Measurements from ENCODE around the gene KRTAP9-8.
"Not testable (repeated sequence)": the region's sequence is repeated elsewhere in the genome, so short reads cannot be mapped to it uniquely, and the experiment has no call there.

Gene KRTAP9-8

DNA sequence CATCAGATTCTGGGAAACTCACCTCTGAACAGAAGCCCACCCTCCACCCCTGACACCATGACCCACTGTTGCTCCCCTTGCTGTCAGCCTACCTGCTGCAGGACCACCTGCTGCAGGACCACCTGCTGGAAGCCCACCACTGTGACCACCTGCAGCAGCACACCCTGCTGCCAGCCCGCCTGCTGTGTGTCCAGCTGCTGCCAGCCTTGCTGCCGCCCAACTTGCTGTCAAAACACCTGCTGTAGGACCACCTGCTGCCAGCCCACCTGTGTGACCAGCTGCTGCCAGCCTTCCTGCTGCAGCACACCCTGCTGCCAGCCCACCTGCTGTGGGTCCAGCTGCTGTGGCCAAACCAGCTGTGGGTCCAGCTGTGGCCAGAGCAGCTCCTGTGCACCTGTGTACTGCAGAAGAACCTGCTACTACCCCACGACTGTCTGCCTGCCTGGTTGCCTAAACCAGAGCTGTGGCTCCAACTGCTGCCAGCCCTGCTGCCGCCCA lies 11.2 kb upstream of the KRTAP9-8 start, which contains the start of gene KRTAP9-2:
TSS of gene KRTAP9-2 (plus strand) at position 51 of the 498 bp plus-strand sequence. CDS start at position 58, 7 bp downstream.
- not testable (repeated sequence) for H3K9me3 ChIP-seq (ENCODE audit: insufficient read depth, low read depth, low read length); H3K27me3 ChIP-seq (ENCODE audit: insufficient read depth, low read length)
- 86% methylated on average over 2 of the region's 4 CpGs for WGBS

DNA sequence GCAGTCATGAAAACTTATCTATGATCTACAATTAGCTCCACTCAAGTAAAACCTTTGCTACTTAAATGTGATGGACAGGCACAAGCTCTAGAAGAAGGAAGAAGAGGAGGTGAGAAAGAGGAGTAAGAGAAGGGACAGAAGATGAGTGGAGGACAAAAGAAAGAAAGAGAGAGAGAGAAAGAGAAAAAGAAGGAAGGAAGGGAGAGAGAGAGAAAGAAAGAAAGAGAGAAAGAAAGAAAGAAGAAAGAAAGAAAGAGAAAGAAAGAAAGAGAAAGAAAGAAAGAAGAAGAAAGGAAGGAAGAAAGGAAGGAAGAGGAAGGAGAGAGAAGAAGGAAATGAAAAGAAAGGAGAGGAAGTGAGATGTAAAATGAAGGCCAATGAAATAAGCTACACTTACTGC lies 7.7 kb upstream of the KRTAP9-8 start:
- Histone ChIP-seq H3K4me3 (ENCODE audit: low read length) (no peak overlapping the region), H3K4me1 (ENCODE audit: insufficient read depth, low read length) (no peaks in the 10 kb centered on the region), H3K27ac (ENCODE audit: low read depth, low read length) (no peak overlapping the region), H3K9me3 (ENCODE audit: insufficient read depth, low read depth, low read length) (no peaks in the 10 kb centered on the region), H3K27me3 (ENCODE audit: insufficient read depth, low read length) (no peaks in the 10 kb centered on the region), H3K36me3 (ENCODE audit: insufficient read depth, low read length) (no peaks in the 10 kb centered on the region), H3K9ac (ENCODE audit: low read depth, low read length) (no peak overlapping the region)

More for the DNA sequence above, 11.2 kb upstream of the KRTAP9-8 start, which contains the start of gene KRTAP9-2:
- H3K4me3 ChIP-seq (ENCODE audit: low read length); H3K4me1 ChIP-seq (ENCODE audit: insufficient read depth, low read length); H3K9ac ChIP-seq (ENCODE audit: low read depth, low read length); H3K36me3 ChIP-seq (ENCODE audit: insufficient read depth, low read length); H3K27ac ChIP-seq (ENCODE audit: low read depth, low read length): not testable (repeated sequence)

DNA sequence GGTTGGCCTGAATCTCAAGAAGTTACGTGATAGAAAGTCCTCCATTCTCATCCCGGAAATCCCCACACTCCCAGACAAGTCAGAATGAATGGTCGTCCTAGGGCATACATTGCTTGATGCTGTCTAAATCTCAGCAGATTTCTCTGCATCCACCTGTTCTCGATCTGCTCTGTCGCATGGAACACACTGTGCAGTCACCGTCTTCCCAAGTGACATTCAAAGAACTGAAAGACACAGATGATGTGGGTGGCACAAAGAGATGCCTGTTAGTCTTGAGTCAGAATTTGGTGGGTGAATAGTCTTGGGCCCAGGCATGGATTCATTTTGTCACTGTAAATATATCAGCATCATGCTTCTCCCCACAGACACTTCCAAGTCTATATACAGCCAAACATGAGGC lies 6.1 kb upstream of the KRTAP9-8 start:
- no peak overlapping the region for H3K27ac ChIP-seq (ENCODE audit: low read depth, low read length)
- 93% methylated on average over 6 of the region's 6 CpGs for WGBS
- no peak overlapping the region for H3K9ac ChIP-seq (ENCODE audit: low read depth, low read length)
- no peaks in the 10 kb centered on the region for H3K9me3 ChIP-seq (ENCODE audit: insufficient read depth, low read depth, low read length)
- H3K4me1 ChIP-seq (ENCODE audit: insufficient read depth, low read length): no peaks in the 10 kb centered on the region
- H3K36me3 ChIP-seq (ENCODE audit: insufficient read depth, low read length): no peaks in the 10 kb centered on the region
- no peak overlapping the region for H3K4me3 ChIP-seq (ENCODE audit: low read length)
- no peaks in the 10 kb centered on the region for H3K27me3 ChIP-seq (ENCODE audit: insufficient read depth, low read length)

DNA sequence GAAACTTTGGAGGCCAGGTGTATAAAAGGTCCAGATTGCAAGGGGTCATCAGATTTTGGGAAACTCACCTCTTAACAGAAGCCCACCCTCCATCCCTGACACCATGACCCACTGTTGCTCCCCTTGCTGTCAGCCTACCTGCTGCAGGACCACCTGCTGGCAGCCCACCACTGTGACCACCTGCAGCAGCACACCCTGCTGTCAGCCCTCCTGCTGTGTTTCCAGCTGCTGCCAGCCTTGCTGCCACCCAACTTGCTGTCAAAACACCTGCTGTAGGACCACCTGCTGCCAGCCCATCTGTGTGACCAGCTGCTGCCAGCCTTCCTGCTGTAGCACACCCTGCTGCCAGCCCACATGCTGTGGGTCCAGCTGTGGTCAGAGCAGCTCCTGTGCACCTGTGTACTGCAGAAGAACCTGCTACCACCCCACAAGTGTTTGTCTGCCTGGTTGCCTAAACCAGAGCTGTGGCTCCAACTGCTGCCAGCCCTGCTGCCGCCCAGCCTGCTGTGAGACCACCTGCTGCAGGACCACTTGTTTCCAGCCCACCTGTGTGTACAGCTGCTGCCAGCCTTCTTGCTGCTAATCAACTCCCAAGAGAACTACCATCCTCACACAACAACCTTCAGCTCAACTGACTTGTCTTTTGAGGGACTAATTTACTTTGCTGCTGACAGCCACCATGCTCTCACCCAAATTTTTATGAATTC lies 5.2 kb upstream of the KRTAP9-8 start, which contains the start of gene KRTAP9-3:
TSS of gene KRTAP9-3 (plus strand) at position 51 of the 707 bp plus-strand sequence. CDS start at position 104, 53 bp downstream.
- H3K4me1 ChIP-seq (ENCODE audit: insufficient read depth, low read length); H3K36me3 ChIP-seq (ENCODE audit: insufficient read depth, low read length); H3K4me3 ChIP-seq (ENCODE audit: low read length); H3K9ac ChIP-seq (ENCODE audit: low read depth, low read length); H3K9me3 ChIP-seq (ENCODE audit: insufficient read depth, low read depth, low read length); H3K27me3 ChIP-seq (ENCODE audit: insufficient read depth, low read length); H3K27ac ChIP-seq (ENCODE audit: low read depth, low read length): not testable (repeated sequence)
- WGBS: 91% methylated on average over 1 of the region's 1 CpG

- not testable (repeated sequence) for H3K9ac ChIP-seq (ENCODE audit: low read depth, low read length); H3K4me1 ChIP-seq (ENCODE audit: insufficient read depth, low read length); H3K27me3 ChIP-seq (ENCODE audit: insufficient read depth, low read length); H3K9me3 ChIP-seq (ENCODE audit: insufficient read depth, low read depth, low read length); H3K36me3 ChIP-seq (ENCODE audit: insufficient read depth, low read length); H3K27ac ChIP-seq (ENCODE audit: low read depth, low read length); H3K4me3 ChIP-seq (ENCODE audit: low read length)
- WGBS: 86% methylated on average over 4 of the region's 4 CpGs
Observed at GRCh38 chr17:41237116-41237515, 683 bp upstream of the KRTAP9-8 start.

GRCh38 chr17:41246995-41247787 lies 9.4 kb downstream of the KRTAP9-8 start:
- not testable (repeated sequence) for H3K36me3 ChIP-seq (ENCODE audit: insufficient read depth, low read length); H3K4me1 ChIP-seq (ENCODE audit: insufficient read depth, low read length); H3K27ac ChIP-seq (ENCODE audit: low read depth, low read length); H3K27me3 ChIP-seq (ENCODE audit: insufficient read depth, low read length); H3K4me3 ChIP-seq (ENCODE audit: low read length); H3K9ac ChIP-seq (ENCODE audit: low read depth, low read length); H3K9me3 ChIP-seq (ENCODE audit: insufficient read depth, low read depth, low read length)
- WGBS: 90% methylated on average over 1 of the region's 2 CpGs

GRCh38 chr17:41249637-41250240 lies 11.9 kb downstream of the KRTAP9-8 start, which contains the start of gene KRTAP9-4:
TSS of gene KRTAP9-4 (plus strand) at chr17:41249687. CDS start at chr17:41249721, 34 bp downstream.
- peaks cover 15% of the 10 kb centered on the region for H3K27me3 ChIP-seq (ENCODE audit: insufficient read depth, low read length)

DNA sequence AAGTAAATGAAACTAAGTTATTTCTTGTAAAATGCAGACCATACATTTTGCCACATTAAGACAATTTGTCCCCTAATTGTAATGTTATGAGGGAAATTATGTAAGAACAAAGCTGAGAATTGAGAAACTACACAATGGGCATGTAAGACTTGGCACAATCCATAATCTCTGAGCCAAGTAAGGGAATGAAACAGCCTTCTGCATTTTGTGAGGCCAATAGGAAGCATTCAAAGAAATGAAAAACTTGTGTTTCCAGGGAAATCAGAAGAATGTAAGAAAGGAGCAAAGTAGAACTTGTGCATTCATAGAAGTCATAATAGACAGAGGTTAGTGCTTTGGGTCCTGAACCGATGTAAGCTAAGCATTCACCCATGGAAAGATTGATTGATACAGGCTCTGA lies 13.5 kb downstream of the KRTAP9-8 start:
- no peak overlapping the region for H3K27ac ChIP-seq (ENCODE audit: low read depth, low read length)
- H3K4me1 ChIP-seq (ENCODE audit: insufficient read depth, low read length): no peaks in the 10 kb centered on the region
- 90% methylated on average over 1 of the region's 1 CpG for WGBS
- H3K9me3 ChIP-seq (ENCODE audit: insufficient read depth, low read depth, low read length): no peaks in the 10 kb centered on the region
- no peaks in the 10 kb centered on the region for H3K36me3 ChIP-seq (ENCODE audit: insufficient read depth, low read length)
- H3K4me3 ChIP-seq (ENCODE audit: low read length): no peak overlapping the region
- no peak overlapping the region for H3K9ac ChIP-seq (ENCODE audit: low read depth, low read length)
- H3K27me3 ChIP-seq (ENCODE audit: insufficient read depth, low read length): peaks cover 15% of the 10 kb centered on the region

More at GRCh38 chr17:41249637-41250240, 11.9 kb downstream of the KRTAP9-8 start, which contains the start of gene KRTAP9-4:
- not testable (repeated sequence) for H3K9ac ChIP-seq (ENCODE audit: low read depth, low read length); H3K4me1 ChIP-seq (ENCODE audit: insufficient read depth, low read length); H3K4me3 ChIP-seq (ENCODE audit: low read length); H3K36me3 ChIP-seq (ENCODE audit: insufficient read depth, low read length); H3K27ac ChIP-seq (ENCODE audit: low read depth, low read length); H3K9me3 ChIP-seq (ENCODE audit: insufficient read depth, low read depth, low read length)
- WGBS: 69% methylated on average over 2 of the region's 2 CpGs

DNA sequence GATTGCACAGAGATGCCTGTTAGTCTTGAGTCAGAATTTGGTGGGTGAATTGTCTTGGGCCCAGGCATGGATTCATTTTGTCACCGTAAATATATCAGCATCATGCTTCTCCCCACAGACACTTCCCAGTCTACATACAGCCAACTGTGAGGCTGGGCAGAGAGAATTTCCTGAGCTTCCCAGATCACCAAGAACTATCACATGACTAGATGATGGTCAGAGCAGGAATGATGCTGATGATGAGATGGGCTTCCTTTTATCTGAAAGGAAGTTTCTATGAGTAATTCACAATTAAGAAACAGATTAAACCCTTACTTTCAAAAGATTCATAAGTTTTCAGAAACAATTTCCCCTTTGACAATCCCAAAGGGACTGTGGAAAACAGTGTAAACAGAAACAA lies 17.1 kb downstream of the KRTAP9-8 start:
- no peaks in the 10 kb centered on the region for H3K36me3 ChIP-seq (ENCODE audit: insufficient read depth, low read length)
- no peak overlapping the region for H3K27ac ChIP-seq (ENCODE audit: low read depth, low read length)
- H3K27me3 ChIP-seq (ENCODE audit: insufficient read depth, low read length): peaks cover 15% of the 10 kb centered on the region
- WGBS: 50% methylated on average over 1 of the region's 1 CpG
- H3K4me1 ChIP-seq (ENCODE audit: insufficient read depth, low read length): no peaks in the 10 kb centered on the region
- H3K9ac ChIP-seq (ENCODE audit: low read depth, low read length): no peak overlapping the region
- H3K4me3 ChIP-seq (ENCODE audit: low read length): no peak overlapping the region
- H3K9me3 ChIP-seq (ENCODE audit: insufficient read depth, low read depth, low read length): no peaks in the 10 kb centered on the region

DNA sequence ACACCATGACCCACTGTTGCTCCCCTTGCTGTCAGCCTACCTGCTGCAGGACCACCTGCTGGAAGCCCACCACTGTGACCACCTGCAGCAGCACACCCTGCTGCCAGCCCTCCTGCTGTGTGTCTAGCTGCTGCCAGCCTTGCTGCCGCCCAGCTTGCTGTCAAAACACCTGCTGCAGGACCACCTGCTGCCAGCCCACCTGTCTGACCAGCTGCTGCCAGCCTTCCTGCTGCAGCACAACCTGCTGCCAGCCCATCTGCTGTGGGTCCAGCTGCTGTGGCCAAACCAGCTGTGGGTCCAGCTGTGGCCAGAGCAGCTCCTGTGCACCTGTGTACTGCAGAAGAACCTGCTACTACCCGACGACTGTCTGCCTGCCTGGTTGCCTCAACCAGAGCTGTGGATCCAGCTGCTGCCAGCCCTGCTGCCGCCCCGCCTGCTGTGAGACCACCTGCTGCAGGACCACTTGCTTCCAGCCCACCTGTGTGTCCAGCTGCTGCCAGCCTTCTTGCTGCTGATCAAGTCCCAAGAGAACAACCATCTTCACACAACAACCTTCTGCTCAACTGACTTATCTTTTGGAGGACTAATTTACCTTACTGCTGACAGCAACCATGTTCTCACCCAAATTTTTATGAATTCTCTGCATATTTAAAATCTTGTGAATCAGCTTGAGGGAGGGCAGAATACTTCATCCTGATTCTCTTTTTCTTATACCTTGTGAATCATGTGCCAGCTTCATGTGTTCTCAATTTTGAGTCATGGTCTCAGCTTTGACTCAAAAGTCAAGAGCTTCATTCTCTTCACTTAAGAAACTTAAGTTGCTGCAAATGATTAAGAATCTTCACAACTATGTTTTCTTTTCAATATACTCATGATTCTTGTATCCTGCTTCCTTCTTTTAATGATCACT lies 17.8 kb downstream of the KRTAP9-8 start, which contains the start of gene KRTAP9-9:
TSS of gene KRTAP9-9 (plus strand) at position 4 of the 910 bp plus-strand sequence.
- not testable (repeated sequence) for H3K27ac ChIP-seq (ENCODE audit: low read depth, low read length); H3K9me3 ChIP-seq (ENCODE audit: insufficient read depth, low read depth, low read length); H3K4me1 ChIP-seq (ENCODE audit: insufficient read depth, low read length); H3K4me3 ChIP-seq (ENCODE audit: low read length); H3K9ac ChIP-seq (ENCODE audit: low read depth, low read length); H3K36me3 ChIP-seq (ENCODE audit: insufficient read depth, low read length)
- 78% methylated on average over 5 of the region's 5 CpGs for WGBS
- H3K27me3 ChIP-seq (ENCODE audit: insufficient read depth, low read length): peaks cover 15% of the 10 kb centered on the region
